Pancreas (tissue), 10 donors: Measurements from ENCODE around the gene PLCB1. TPM values are rescaled to one million over a fixed set of nuclear protein-coding genes. Genes with fewer than 3 reads are reported as not detected.
A peak's percentile ranks its signal among the peaks of the same experiment; 100 is the strongest.

Experiments used
- ATAC-seq, 4 donors: fragments of 200-7000 bp; cut with Tn5 transposase; one replicate each; pipeline versions ENCODE4 v1.8.0 to v1.9.1; 2020; ENCODE audit warnings: mild to moderate bottlenecking in 4 of 4, moderate library complexity in 4 of 4
- DNase-seq, 6 donors: peaks; one replicate each; pipeline ENCODE4 v3.0.0-alpha.2; 2020
- FAIRE-seq: peaks from 2 replicates; lab custom pipeline; 2012; peaks lifted over from hg19 to GRCh38; lab: Jason Lieb, UNC
- H3K27ac ChIP-seq, 4 donors: fragments of 200-600 bp; sonication (generic); 1 replicate in 3 of 4; 2 replicates in 1 of 4; pipeline versions ENCODE4 v1.5.0 to v1.8.0; 2020
- H3K27me3 ChIP-seq, 4 donors: fragments of 200-600 bp; one replicate each; pipeline ENCODE4 v1.8.0; 2021
- H3K36me3 ChIP-seq, 3 donors: fragments of 200-600 bp; sonication (generic) in 1 of 3; one replicate each; pipeline versions ENCODE4 v1.5.0 to v1.8.0; 2020 to 2021
- H3K4me1 ChIP-seq, 3 donors: fragments of 200-600 bp; one replicate each; pipeline ENCODE4 v1.8.0; 2021
- H3K4me3 ChIP-seq, 4 donors: fragments of 200-600 bp; sonication (generic) in 2 of 4; one replicate each; pipeline versions ENCODE4 v1.5.0 to v1.8.0; 2020 to 2021
- H3K9me3 ChIP-seq, 4 donors: fragments of 200-600 bp; one replicate each; pipeline ENCODE4 v1.8.0; 2021
- CTCF ChIP-seq, 4 donors: fragments of 200-600 bp; sonication (generic) in 3 of 4; IDR thresholded peaks; one replicate each; pipeline versions ENCODE4 v1.5.0 to v1.8.0; 2021; ENCODE audit warnings: antibody characterized with exemption in 4 of 4
- WGBS, 2 donors: extraction: QIAGEN DNeasy Blood & Tissue Kit; methylation state at CpG; one replicate each; pipeline ENCODE4 v1.1.7; 2013; 5-methylcytosine and 5-hydroxymethylcytosine counted together
- intact Hi-C, 3 donors: fragments of 100-400 bp; cut with DNase I; formaldehyde crosslinking; loops; one replicate each; pipeline versions ENCODE4 v1.11.1 to v1.14.2; 2022
- polyA plus RNA-seq, 2 donors: library from polyadenylated mRNA; stranded (reverse); fragments of 200-250 nt; gene quantifications; one replicate each; pipeline ENCODE4 v1.2.3, GENCODE V29; 2013
- total RNA-seq, 6 donors: library from RNA; stranded (reverse); fragmentation: NEBNext Ultra II Directional in 4 of 6; extraction: Animal tissue kit (Norgen Biotek cat#: 25700) in 4 of 6; gene quantifications; one replicate each; pipeline versions ENCODE4 v1.2.1 to v1.2.4, GENCODE V29; 2021 to 2023
- donor health status: healthy with polysubstance abuse.
- donor health status: DM: no; HTN: no; CAD: no; lungs with moderate emphysema.
- donor health status: DM: no; HTN: no; CAD: no.
- donor health status: control.
- donor health status: control.
- donor health status: Bipolar disorder and iron deficiency.
- donor health status: DM: yes; HTN: yes; CAD: no.
- donor health status: DM: no; HTN: no; CAD: no.
- donor health status: DM: no; HTN: no; CAD: no.
- donor health status: DM: yes; HTN: yes; CAD: no.

Gene PLCB1
- total and polyA plus RNA-seq, 8 donors = 4.5 to 18.7 (median 13.7) TPM

GRCh38 chr20:8225658-8226057, 93.6 kb downstream of the PLCB1 start:
- DNase-seq (no peak), ATAC-seq (peak; percentile 25 to 50 (median 37)), FAIRE-seq (no peak)
- WGBS, 2 donors = 21 to 24% methylated on average over 3 of the region's 3 CpGs
- Histone ChIP-seq H3K27ac (peak overlapping the region in 1 of 4 donors; percentile 38), H3K4me1 (peaks cover 4 to 38% (median 33%) of the 10 kb centered on the region in 3 donors), H3K27me3 (no peaks in the 10 kb centered on the region), H3K4me3 (no peak overlapping the region), H3K9me3 (no peaks in the 10 kb centered on the region), H3K36me3 (no peaks in the 10 kb centered on the region)
- intact Hi-C loops = no loop called here
- no peak for TF ChIP-seq CTCF (IDR thresholded peaks at IDR 0.05)

GRCh38 chr20:8226106-8226505, 94.0 kb downstream of the PLCB1 start:
- no peaks in the 10 kb centered on the region for H3K27me3 ChIP-seq
- H3K4me1 ChIP-seq = peaks cover 4 to 38% (median 35%) of the 10 kb centered on the region in 3 donors
- peak; percentile 10 to 53 (median 26) for ATAC-seq
- no peak for FAIRE-seq
- no peaks in the 10 kb centered on the region for H3K9me3 ChIP-seq
- intact Hi-C loops = no loop called here
- H3K4me3 ChIP-seq = no peak overlapping the region
- no peak for TF ChIP-seq CTCF (IDR thresholded peaks at IDR 0.05)
- DNase-seq = no peak
- H3K27ac ChIP-seq = peak overlapping the region in 1 of 4 donors; percentile 38
- WGBS, 2 donors = 37 to 47% methylated on average over 2 of the region's 2 CpGs
- no peaks in the 10 kb centered on the region for H3K36me3 ChIP-seq

GRCh38 chr20:8227293-8227692, 95.2 kb downstream of the PLCB1 start:
- Histone ChIP-seq H3K4me3 (no peak overlapping the region), H3K27ac (peak overlapping the region in 2 of 4 donors; percentile 25 to 68), H3K27me3 (no peaks in the 10 kb centered on the region), H3K36me3 (no peaks in the 10 kb centered on the region), H3K9me3 (no peaks in the 10 kb centered on the region), H3K4me1 (peaks cover 10 to 49% (median 41%) of the 10 kb centered on the region in 3 donors)
- FAIRE-seq (no peak), ATAC-seq (peak; percentile 19 to 41 (median 28)), DNase-seq (no peak)
- intact Hi-C loops = no loop called here
- no peak for TF ChIP-seq CTCF (IDR thresholded peaks at IDR 0.05)
- WGBS, 2 donors = 38 to 42% methylated on average over 3 of the region's 3 CpGs

- H3K27ac ChIP-seq = peak overlapping the region in 1 of 4 donors; percentile 68
- ATAC-seq (peak in 1 of 4 donors; percentile 13), FAIRE-seq (no peak)
These were observed 96.2 kb downstream of the PLCB1 start for GRCh38 chr20:8228315-8228714.

More at GRCh38 chr20:8228315-8228714, 96.2 kb downstream of the PLCB1 start:
- H3K27me3 ChIP-seq = no peaks in the 10 kb centered on the region
- no peaks in the 10 kb centered on the region for H3K36me3 ChIP-seq
- intact Hi-C loops = no loop called here
- H3K4me1 ChIP-seq = peaks cover 14 to 51% (median 45%) of the 10 kb centered on the region in 3 donors
- no peaks in the 10 kb centered on the region for H3K9me3 ChIP-seq
- no peak overlapping the region for H3K4me3 ChIP-seq
- WGBS, 2 donors = 57 to 68% methylated on average over 3 of the region's 3 CpGs
- DNase-seq = peak in 2 of 6 donors; percentile 21 to 39
- TF ChIP-seq CTCF (IDR thresholded peaks at IDR 0.05) = no peak
